PFSK-1 (cell line): ENCODE data around the gene UNC5B.
A peak's percentile ranks its signal among the peaks of the same experiment; 100 is the strongest.

Experiments
- FOXP2 ChIP-seq: optimal IDR thresholded peaks from 2 replicates; pipeline ENCODE3; 2011; ENCODE audit warnings: borderline replicate concordance, control low read depth, inconsistent platforms; ENCODE audit not compliant: insufficient read depth; ENCODE audit errors: extremely low read length, extremely low read depth
- POLR2AphosphoS5 ChIP-seq: IDR thresholded peaks from 2 replicates; pipeline ENCODE4 v1.6.1; 2012; ENCODE audit warnings: low read depth, mild to moderate bottlenecking, control low read depth, low read length, moderate library complexity
- REST ChIP-seq, 2 experiments: IDR thresholded peaks; 2 replicates each; pipeline versions ENCODE4 v1.6.1 to v1.8.0; 2011 to 2012; ENCODE audit warnings: low read depth in 2 of 2, low read length in 2 of 2, control low read depth in 1 of 2, inconsistent platforms in 1 of 2, mild to moderate bottlenecking in 1 of 2, moderate library complexity in 1 of 2; ENCODE audit not compliant: insufficient read depth in 1 of 2
- SIN3A ChIP-seq: IDR thresholded peaks from 2 replicates; pipeline ENCODE4 v1.6.1; 2012; ENCODE audit warnings: mild to moderate bottlenecking, low read length, moderate library complexity, borderline replicate concordance; ENCODE audit not compliant: insufficient read depth
- TAF1 ChIP-seq: IDR thresholded peaks from 2 replicates; pipeline ENCODE4 v1.6.1; 2012; ENCODE audit warnings: low read length, control low read depth, borderline replicate concordance; ENCODE audit not compliant: insufficient read depth

UNC5B gene

GRCh38 chr10:71239131-71239915 is 27.0 kb downstream of the UNC5B start:
- TF ChIP-seq FOXP2, result no peak
- no peak for TF ChIP-seq SIN3A
- TF ChIP-seq TAF1, result no peak
- no peak for TF ChIP-seq POLR2AphosphoS5
- no peak for TF ChIP-seq REST (IDR thresholded peaks at IDR 0.05; ENCODE audit: insufficient read depth in 1 of 2, low read depth in 2 of 2, low read length in 2 of 2)

DNA sequence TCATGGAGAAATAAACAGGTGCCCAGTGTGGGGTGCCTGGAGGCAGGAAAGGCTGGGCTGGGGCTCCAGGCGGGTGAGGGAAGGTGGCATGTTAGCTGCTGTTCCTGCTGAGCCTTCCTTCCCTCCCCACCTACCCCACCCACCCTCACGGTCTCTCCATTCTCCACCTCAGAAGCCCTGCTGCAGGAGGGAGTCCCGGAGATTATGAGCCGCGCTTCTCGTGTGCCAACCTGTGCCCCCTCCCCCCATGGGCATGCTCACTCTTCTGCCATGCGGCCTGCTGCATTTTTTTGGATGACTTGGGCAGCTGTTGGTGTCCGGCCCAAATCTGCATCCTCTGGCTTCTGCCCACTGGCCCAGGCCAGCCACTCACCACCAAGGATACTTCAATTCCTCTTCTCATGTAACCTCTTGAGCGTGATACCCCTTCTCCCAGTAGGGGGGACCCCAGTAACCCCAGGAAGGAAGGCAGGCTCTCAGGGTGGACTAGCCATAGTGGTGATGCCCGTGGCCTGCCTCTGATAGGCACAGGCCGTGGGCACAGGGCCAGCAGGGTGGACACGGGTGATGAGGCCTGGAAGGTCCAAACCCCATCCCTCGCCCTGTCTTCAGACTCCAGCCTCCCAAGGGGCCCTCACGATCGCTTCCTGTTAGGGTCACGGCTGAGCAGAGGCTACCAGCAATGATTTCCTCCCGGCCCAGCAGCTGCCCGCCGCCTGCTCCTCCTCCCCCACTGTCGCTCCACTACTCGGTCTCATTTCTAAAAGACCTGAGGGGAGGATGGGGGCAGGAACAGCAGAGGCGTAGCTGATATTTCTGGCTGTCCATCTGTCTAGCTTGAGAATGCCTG is 27.8 kb downstream of the UNC5B start:
- TF ChIP-seq REST (IDR thresholded peaks at IDR 0.05; ENCODE audit: insufficient read depth in 1 of 2, low read depth in 2 of 2, low read length in 2 of 2) (0 out of 4 replicates have a peak, but pooled peaks of 1 of the 2 experiments have one; percentile 15), POLR2AphosphoS5 (no peak), FOXP2 (no peak), SIN3A (no peak), TAF1 (no peak)

DNA sequence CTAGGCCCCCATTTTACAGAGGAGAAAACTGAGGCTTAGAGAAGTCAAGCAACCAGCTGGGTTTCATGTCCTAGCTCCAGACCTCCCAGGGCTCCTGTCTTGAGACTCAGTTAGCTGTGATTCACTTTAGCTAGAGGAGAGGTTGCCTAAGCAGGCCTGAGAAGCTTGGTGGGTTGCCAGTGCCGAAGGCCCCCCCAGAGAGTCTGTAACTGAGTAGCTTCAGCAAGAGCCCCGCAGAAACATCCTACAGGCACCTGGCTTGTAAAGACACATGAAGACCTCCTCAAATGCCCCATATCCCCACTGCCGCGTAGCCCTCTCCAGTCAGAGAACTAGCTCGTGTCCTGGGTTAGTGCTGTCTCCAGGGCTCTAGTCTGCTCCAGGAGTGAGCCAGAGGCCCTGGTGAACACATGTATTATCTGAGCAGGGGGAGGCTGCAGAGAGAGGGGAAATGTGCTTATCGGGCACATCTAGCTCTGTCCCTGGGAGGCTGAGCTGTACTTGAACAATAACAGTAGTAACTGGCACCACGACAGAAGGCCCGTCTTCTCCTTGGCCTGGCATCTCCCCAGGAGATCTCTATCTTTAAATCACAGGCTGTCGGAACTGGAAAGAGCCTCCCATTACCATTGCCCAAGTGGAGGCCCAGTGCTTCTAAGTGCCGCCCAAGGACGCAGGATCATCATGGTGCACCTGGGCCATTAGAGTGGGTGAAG is 28.9 kb downstream of the UNC5B start:
- TF ChIP-seq REST (IDR thresholded peaks at IDR 0.05; ENCODE audit: insufficient read depth in 1 of 2, low read depth in 2 of 2, low read length in 2 of 2) (no peak), SIN3A (no peak), POLR2AphosphoS5 (no peak), TAF1 (no peak), FOXP2 (no peak)

- TF ChIP-seq TAF1 (no peak), REST (IDR thresholded peaks at IDR 0.05; ENCODE audit: insufficient read depth in 1 of 2, low read depth in 2 of 2, low read length in 2 of 2) (no peak), SIN3A (no peak), FOXP2 (no peak), POLR2AphosphoS5 (no peak)
Observed at GRCh38 chr10:71241830-71242621, 29.7 kb downstream of the UNC5B start.
